ENCODE results near the gene FAM156A.
"Not testable (repeated sequence)": the region's sequence is repeated elsewhere in the genome, so short reads cannot be mapped to it uniquely, and the experiment has no call there.

GRCh38 chrX:52905531-52905930 lies 52.8 kb downstream of the FAM156A start:
- TF ChIP-seq, protein P1, sequence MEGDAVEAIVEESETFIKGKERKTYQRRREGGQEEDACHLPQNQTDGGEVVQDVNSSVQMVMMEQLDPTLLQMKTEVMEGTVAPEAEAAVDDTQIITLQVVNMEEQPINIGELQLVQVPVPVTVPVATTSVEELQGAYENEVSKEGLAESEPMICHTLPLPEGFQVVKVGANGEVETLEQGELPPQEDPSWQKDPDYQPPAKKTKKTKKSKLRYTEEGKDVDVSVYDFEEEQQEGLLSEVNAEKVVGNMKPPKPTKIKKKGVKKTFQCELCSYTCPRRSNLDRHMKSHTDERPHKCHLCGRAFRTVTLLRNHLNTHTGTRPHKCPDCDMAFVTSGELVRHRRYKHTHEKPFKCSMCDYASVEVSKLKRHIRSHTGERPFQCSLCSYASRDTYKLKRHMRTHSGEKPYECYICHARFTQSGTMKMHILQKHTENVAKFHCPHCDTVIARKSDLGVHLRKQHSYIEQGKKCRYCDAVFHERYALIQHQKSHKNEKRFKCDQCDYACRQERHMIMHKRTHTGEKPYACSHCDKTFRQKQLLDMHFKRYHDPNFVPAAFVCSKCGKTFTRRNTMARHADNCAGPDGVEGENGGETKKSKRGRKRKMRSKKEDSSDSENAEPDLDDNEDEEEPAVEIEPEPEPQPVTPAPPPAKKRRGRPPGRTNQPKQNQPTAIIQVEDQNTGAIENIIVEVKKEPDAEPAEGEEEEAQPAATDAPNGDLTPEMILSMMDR (IDR thresholded peaks at IDR 0.05) = not testable (repeated sequence)
- not testable (repeated sequence) for TF ChIP-seq RAD21 (IDR thresholded peaks at IDR 0.05; ENCODE audit: low read length); USF1 (IDR thresholded peaks at IDR 0.05; ENCODE audit: borderline replicate concordance, low read depth); SIN3A (IDR thresholded peaks at IDR 0.05; ENCODE audit: borderline replicate concordance, low read depth, low read length)

Measured in SK-N-SH (cell line).